ENCODE data around the gene EMILIN3. TPM values are rescaled to one million over a fixed set of nuclear protein-coding genes. Genes with fewer than 3 reads are reported as not detected.

EMILIN3 gene
- total RNA-seq, 2 donors from 2014 or later = not detected

GRCh38 chr20:41364236-41364855 lies 2.3 kb downstream of the EMILIN3 start:
- peaks cover 22 to 34% of the 10 kb centered on the region in 2 donors for H3K27me3 Mint-ChIP-seq
- peaks cover 0 to 5% of the 10 kb centered on the region in 2 donors for H3K4me1 Mint-ChIP-seq (ENCODE audit: low read depth in 2 of 2)
- no peaks in the 10 kb centered on the region for H3K36me3 Mint-ChIP-seq
- ATAC-seq (no peak), DNase-seq (ENCODE audit: low spot score) (no peak)
- H3K4me3 Mint-ChIP-seq = no peak overlapping the region
- no peaks in the 10 kb centered on the region for H3K9me3 Mint-ChIP-seq
- no peak overlapping the region for H3K27ac Mint-ChIP-seq

- no peak for ATAC-seq
Measured at GRCh38 chr20:41363601-41364000, 3.0 kb downstream of the EMILIN3 start.

GRCh38 chr20:41362748-41363140 lies 3.9 kb downstream of the EMILIN3 start:
- DNase-seq (ENCODE audit: low spot score) = no peak
- no peak overlapping the region for H3K4me3 Mint-ChIP-seq

More at GRCh38 chr20:41363601-41364000, 3.0 kb downstream of the EMILIN3 start:
- Mint-ChIP-seq H3K4me1 (ENCODE audit: low read depth in 2 of 2) (peaks cover 0 to 5% of the 10 kb centered on the region in 2 donors), H3K4me3 (no peak overlapping the region), H3K9me3 (no peaks in the 10 kb centered on the region), H3K36me3 (no peaks in the 10 kb centered on the region), H3K27me3 (peaks cover 17 to 28% of the 10 kb centered on the region in 2 donors), H3K27ac (no peak overlapping the region)
- no peak for DNase-seq (ENCODE audit: low spot score)

GRCh38 chr20:41361757-41362747 lies 4.6 kb downstream of the EMILIN3 start:
- no peak overlapping the region for H3K27ac Mint-ChIP-seq
- H3K9me3 Mint-ChIP-seq = no peaks in the 10 kb centered on the region
- no peak for DNase-seq (ENCODE audit: low spot score)
- ATAC-seq = no peak
- peaks cover 0 to 3% of the 10 kb centered on the region in 2 donors for H3K4me1 Mint-ChIP-seq (ENCODE audit: low read depth in 2 of 2)
- peaks cover 8 to 14% of the 10 kb centered on the region in 2 donors for H3K27me3 Mint-ChIP-seq
- H3K36me3 Mint-ChIP-seq = no peaks in the 10 kb centered on the region
- no peak overlapping the region for H3K4me3 Mint-ChIP-seq

More at GRCh38 chr20:41362748-41363140, 3.9 kb downstream of the EMILIN3 start:
- no peaks in the 10 kb centered on the region for H3K9me3 Mint-ChIP-seq
- no peak overlapping the region for H3K27ac Mint-ChIP-seq
- no peaks in the 10 kb centered on the region for H3K36me3 Mint-ChIP-seq
- peaks cover 14 to 20% of the 10 kb centered on the region in 2 donors for H3K27me3 Mint-ChIP-seq
- H3K4me1 Mint-ChIP-seq (ENCODE audit: low read depth in 2 of 2) = peaks cover 0 to 5% of the 10 kb centered on the region in 2 donors
- no peak for ATAC-seq

- peaks cover 6 to 13% of the 10 kb centered on the region in 2 donors for H3K27me3 Mint-ChIP-seq
- H3K4me1 Mint-ChIP-seq (ENCODE audit: low read depth in 2 of 2) = peaks cover 0 to 3% of the 10 kb centered on the region in 2 donors
- no peak overlapping the region for H3K27ac Mint-ChIP-seq
- no peaks in the 10 kb centered on the region for H3K9me3 Mint-ChIP-seq
- ATAC-seq (no peak), DNase-seq (ENCODE audit: low spot score) (no peak)
- H3K4me3 Mint-ChIP-seq = no peak overlapping the region
- H3K36me3 Mint-ChIP-seq = no peaks in the 10 kb centered on the region
Measured at GRCh38 chr20:41360831-41361756, 5.5 kb downstream of the EMILIN3 start.

GRCh38 chr20:41359541-41360011 lies 7.0 kb downstream of the EMILIN3 start:
- no peak overlapping the region for H3K4me3 Mint-ChIP-seq
- peaks cover 0 to under 1% of the 10 kb centered on the region in 2 donors for H3K27me3 Mint-ChIP-seq
- no peaks in the 10 kb centered on the region for H3K9me3 Mint-ChIP-seq
- no peaks in the 10 kb centered on the region for H3K36me3 Mint-ChIP-seq
- DNase-seq (ENCODE audit: low spot score) = no peak
- H3K4me1 Mint-ChIP-seq (ENCODE audit: low read depth in 2 of 2) = no peaks in the 10 kb centered on the region
- H3K27ac Mint-ChIP-seq = no peak overlapping the region
- ATAC-seq = no peak

GRCh38 chr20:41358717-41359116 lies 7.9 kb downstream of the EMILIN3 start:
- ATAC-seq = no peak

GRCh38 chr20:41358230-41358629 lies 8.4 kb downstream of the EMILIN3 start:
- Mint-ChIP-seq H3K27me3 (no peaks in the 10 kb centered on the region), H3K4me3 (no peak overlapping the region), H3K4me1 (ENCODE audit: low read depth in 2 of 2) (no peaks in the 10 kb centered on the region), H3K27ac (no peak overlapping the region), H3K36me3 (no peaks in the 10 kb centered on the region), H3K9me3 (no peaks in the 10 kb centered on the region)
- DNase-seq (ENCODE audit: low spot score) (no peak), ATAC-seq (no peak)

More at GRCh38 chr20:41358717-41359116, 7.9 kb downstream of the EMILIN3 start:
- Mint-ChIP-seq H3K4me3 (no peak overlapping the region), H3K27ac (no peak overlapping the region), H3K4me1 (ENCODE audit: low read depth in 2 of 2) (no peaks in the 10 kb centered on the region), H3K27me3 (no peaks in the 10 kb centered on the region), H3K36me3 (no peaks in the 10 kb centered on the region), H3K9me3 (no peaks in the 10 kb centered on the region)
- no peak for DNase-seq (ENCODE audit: low spot score)

GRCh38 chr20:41357424-41358163 lies 9.0 kb downstream of the EMILIN3 start:
- no peaks in the 10 kb centered on the region for H3K27me3 Mint-ChIP-seq
- no peak overlapping the region for H3K4me3 Mint-ChIP-seq
- H3K36me3 Mint-ChIP-seq = no peaks in the 10 kb centered on the region
- H3K9me3 Mint-ChIP-seq = no peaks in the 10 kb centered on the region
- H3K4me1 Mint-ChIP-seq (ENCODE audit: low read depth in 2 of 2) = no peaks in the 10 kb centered on the region
- DNase-seq (ENCODE audit: low spot score) (peak; percentile 46), ATAC-seq (peak in 1 of 2 donors; percentile 11)
- H3K27ac Mint-ChIP-seq = no peak overlapping the region

GRCh38 chr20:41356951-41357350 lies 9.7 kb downstream of the EMILIN3 start:
- Mint-ChIP-seq H3K27me3 (no peaks in the 10 kb centered on the region), H3K36me3 (no peaks in the 10 kb centered on the region), H3K4me1 (ENCODE audit: low read depth in 2 of 2) (no peaks in the 10 kb centered on the region), H3K27ac (no peak overlapping the region), H3K4me3 (no peak overlapping the region), H3K9me3 (no peaks in the 10 kb centered on the region)
- ATAC-seq = no peak
- DNase-seq (ENCODE audit: low spot score) = no peak

- no peak overlapping the region for H3K27ac Mint-ChIP-seq
Measured at GRCh38 chr20:41355598-41356203, 10.9 kb downstream of the EMILIN3 start.

GRCh38 chr20:41355192-41355591 lies 11.4 kb downstream of the EMILIN3 start:
- no peak overlapping the region for H3K4me3 Mint-ChIP-seq
- peaks cover 0 to 6% of the 10 kb centered on the region in 2 donors for H3K27me3 Mint-ChIP-seq
- no peak overlapping the region for H3K27ac Mint-ChIP-seq
- H3K36me3 Mint-ChIP-seq = no peaks in the 10 kb centered on the region
- no peaks in the 10 kb centered on the region for H3K4me1 Mint-ChIP-seq (ENCODE audit: low read depth in 2 of 2)
- ATAC-seq (no peak), DNase-seq (ENCODE audit: low spot score) (no peak)
- H3K9me3 Mint-ChIP-seq = no peaks in the 10 kb centered on the region

More at GRCh38 chr20:41355598-41356203, 10.9 kb downstream of the EMILIN3 start:
- Mint-ChIP-seq H3K4me3 (no peak overlapping the region), H3K9me3 (no peaks in the 10 kb centered on the region), H3K27me3 (peaks cover 0 to under 1% of the 10 kb centered on the region in 2 donors), H3K4me1 (ENCODE audit: low read depth in 2 of 2) (no peaks in the 10 kb centered on the region), H3K36me3 (no peaks in the 10 kb centered on the region)
- ATAC-seq = no peak
- DNase-seq (ENCODE audit: low spot score) = no peak

Data from natural killer cell treated with Interleukin-12 subunit alpha and Interleukin-12 subunit beta and Interleukin-15 and Interleukin-18, amount 100 ng/mL, for 72 hours (primary cell).